ENCODE data around the gene MCU. TPM values are rescaled to one million over a fixed set of nuclear protein-coding genes. Genes with fewer than 3 reads are reported as not detected.

The MCU gene
- total RNA-seq, 2 donors from 2014 or later: 22.5 to 35.2 TPM

DNA sequence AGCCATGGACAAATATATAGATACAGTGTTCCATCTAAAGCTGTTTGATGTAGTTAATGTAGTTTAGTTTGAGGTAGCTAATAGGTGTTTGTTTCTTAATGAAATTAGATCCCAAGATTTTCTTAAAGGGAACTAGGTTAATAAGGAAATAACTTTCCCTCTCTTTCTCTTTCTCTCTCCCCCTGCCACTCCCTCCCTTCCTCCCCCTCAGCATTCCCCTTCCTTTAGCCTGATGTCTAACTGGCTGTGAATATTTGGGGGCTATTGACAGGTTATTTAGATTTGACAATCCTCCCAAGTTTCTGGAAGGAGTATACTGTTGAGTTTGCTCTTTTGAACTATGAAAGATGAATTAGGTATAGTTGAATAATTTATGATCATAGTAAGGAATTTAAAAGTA lies 136.4 kb downstream of the MCU start:
- ATAC-seq (no peak), DNase-seq (ENCODE audit: low spot score in 2 of 2) (no peak)
- H3K27ac Mint-ChIP-seq: no peak overlapping the region

DNA sequence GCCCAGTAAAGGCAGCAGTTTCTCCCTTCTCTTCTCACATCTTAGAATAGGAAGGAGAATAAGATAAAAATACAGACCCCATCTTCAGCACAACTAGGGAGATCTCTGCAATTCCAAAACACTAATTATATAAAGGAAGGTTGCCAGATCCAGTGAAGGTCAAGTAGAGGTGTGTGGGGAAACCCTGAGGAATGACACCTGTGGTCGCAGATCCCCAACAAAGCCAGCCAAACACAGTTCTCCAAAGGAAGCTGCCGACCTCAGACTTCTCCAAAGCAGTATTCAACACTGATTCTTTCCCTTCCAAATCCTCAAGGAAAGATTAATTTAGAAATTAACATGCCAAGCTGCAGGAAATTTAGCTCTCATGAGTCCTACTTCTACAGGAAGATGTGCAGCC lies 138.7 kb downstream of the MCU start:
- Mint-ChIP-seq H3K36me3 (no peaks in the 10 kb centered on the region), H3K27ac (no peak overlapping the region), H3K9me3 (no peaks in the 10 kb centered on the region)
- no peak for ATAC-seq
- no peak for DNase-seq (ENCODE audit: low spot score in 2 of 2)

More for the DNA sequence above, 136.4 kb downstream of the MCU start:
- Mint-ChIP-seq H3K36me3 (no peaks in the 10 kb centered on the region), H3K9me3 (no peaks in the 10 kb centered on the region)

DNA sequence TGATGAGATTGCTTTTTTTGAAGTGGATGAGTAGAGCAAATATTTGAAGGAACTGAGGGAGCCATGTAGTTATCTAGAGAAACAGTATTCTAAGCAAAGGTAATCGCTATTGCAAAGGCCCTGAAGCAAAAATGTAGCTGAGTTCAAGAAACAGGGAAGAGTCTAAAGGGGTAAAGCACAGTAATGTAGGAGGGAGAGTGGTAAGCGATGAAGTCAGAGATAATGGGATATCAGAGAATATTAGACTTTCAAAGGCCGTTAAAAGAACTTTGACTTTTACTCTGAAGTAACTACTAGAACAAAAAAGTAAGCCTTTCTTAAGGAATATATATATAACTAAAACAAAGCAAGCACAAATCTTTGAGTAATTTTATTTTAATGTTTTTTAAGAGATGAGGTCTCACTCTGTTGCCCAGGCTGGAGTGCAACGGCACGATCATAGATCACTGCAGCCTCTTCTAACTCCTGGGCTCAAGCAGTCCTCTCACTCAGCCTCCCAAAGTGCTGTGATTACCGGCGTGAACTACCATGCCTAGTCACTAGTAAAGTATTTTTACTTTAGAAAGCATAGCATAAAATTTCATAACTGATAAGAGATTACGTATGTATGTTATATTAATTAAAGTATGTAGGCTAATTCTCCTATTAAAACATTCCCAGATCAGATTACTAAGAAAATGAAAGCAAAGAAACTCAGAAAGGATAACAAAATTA lies 139.9 kb downstream of the MCU start:
- H3K36me3 Mint-ChIP-seq: no peaks in the 10 kb centered on the region
- no peak for DNase-seq (ENCODE audit: low spot score in 2 of 2)
- H3K9me3 Mint-ChIP-seq: no peaks in the 10 kb centered on the region
- no peak overlapping the region for H3K27ac Mint-ChIP-seq
- no peak for ATAC-seq

DNA sequence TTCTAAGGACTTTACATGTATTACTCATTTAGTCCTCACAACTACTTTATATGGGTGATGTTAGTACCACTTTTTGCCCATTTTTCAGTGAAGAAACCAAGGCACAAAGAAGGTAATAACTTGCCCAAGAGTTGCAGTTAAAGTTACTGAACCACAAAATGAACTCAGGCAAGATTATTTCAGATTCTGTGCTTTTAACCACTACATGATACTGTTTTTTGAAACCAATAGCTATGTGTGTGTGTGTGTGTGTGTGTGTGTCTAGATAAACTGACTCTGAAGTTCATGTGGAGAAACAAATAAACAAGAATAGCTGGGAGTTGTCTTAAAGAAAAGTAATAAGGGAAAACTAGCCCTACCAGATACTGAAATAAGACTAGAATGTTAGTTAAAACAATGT lies 140.8 kb downstream of the MCU start:
- Mint-ChIP-seq H3K36me3 (no peaks in the 10 kb centered on the region), H3K27ac (no peak overlapping the region), H3K9me3 (no peaks in the 10 kb centered on the region)
- DNase-seq (ENCODE audit: low spot score in 2 of 2) (no peak), ATAC-seq (no peak)

DNA sequence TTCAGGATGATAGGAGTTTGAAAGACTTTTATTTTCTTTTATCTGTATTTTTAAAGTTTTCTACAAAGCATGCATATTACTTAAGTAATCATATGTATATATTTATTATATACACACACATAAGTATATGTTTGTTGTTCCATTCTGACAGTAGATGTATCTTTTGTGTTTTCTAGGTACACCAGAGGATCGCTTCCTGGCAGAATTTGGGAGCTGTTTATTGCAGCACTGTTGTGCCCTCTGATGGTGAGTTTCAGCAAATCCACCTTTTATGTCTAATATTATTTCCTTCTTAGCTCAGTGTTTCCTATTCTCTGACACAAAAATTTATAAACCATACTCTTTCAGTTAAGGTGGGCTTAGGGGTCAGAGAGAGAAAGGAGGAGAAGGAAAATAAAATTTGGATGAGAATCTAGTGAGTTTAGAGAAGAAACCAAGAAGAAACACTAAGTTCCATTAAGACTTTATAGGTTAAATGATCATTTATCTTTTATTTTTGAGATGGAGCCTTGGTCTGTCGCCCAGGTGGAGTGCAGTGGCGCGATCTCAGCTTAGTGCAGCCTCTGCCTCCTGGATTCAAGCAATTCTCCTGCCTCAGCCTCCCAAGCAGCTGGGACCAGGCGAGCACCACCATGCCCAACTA lies 142.4 kb downstream of the MCU start:
- ATAC-seq (no peak), DNase-seq (ENCODE audit: low spot score in 2 of 2) (peak in 1 of 2 donors; percentile 16)
- H3K27ac Mint-ChIP-seq: no peak overlapping the region
- H3K9me3 Mint-ChIP-seq: no peaks in the 10 kb centered on the region
- no peaks in the 10 kb centered on the region for H3K36me3 Mint-ChIP-seq

DNA sequence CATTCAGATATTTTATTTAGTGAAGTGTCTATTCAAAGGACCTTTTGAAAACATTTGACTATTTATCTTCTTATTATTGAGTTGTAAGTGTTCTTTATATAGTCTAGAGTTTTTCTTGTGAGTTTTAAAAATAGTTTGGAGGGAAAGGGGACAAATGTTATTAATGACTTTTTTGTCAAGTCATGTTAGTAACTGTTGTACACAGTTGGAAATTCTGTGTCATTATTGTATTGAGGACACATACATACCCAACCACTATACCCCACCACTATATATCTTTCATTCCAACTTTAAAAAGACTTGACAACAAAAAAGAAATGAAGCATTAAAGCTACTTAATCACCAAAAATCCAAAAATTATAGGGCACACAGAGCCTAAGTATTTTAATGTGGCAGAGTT lies 148.4 kb downstream of the MCU start:
- Mint-ChIP-seq H3K9me3 (no peaks in the 10 kb centered on the region), H3K27ac (no peak overlapping the region), H3K36me3 (no peaks in the 10 kb centered on the region)
- ATAC-seq: no peak
- no peak for DNase-seq (ENCODE audit: low spot score in 2 of 2)

DNA sequence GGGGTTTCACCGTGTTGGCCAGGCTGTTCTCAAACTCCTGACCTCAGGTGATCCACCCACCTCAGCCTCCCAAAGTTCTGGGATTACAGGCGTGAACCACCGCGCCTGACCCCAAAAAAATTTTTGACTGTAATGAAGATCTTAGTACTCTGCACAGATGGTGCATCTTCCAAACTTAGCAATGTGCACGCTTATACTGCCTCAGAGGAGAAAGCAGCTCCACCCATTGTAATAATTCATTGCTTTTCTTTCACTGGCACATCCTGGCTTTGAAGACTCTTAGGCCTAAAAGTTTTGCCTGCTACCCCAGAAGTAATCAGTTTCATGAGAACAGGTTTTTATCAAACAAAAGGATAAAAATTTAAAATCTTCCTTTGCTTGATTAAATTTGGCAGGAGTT lies 149.5 kb downstream of the MCU start:
- ATAC-seq (no peak), DNase-seq (ENCODE audit: low spot score in 2 of 2) (no peak)
- Mint-ChIP-seq H3K9me3 (no peaks in the 10 kb centered on the region), H3K27ac (no peak overlapping the region), H3K36me3 (no peaks in the 10 kb centered on the region)

DNA sequence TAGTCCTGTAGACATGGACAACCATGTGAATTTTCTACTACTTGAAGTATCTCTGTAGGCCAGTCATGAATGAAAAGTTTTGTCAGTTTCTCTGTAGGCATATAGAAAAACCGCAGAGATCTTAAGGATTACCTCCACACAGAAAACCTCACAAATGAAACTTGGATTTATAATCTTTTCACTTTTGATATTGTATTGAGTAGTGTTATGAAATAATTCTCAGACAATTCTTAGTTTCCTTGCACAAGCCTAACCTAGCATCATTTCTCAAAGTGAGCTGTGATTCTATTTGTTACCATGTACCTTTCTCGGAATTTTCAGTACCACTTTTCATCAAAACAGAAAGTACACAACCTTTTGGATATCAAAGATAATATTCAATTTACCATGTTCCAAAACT lies 150.2 kb downstream of the MCU start:
- Mint-ChIP-seq H3K27ac (no peak overlapping the region), H3K36me3 (no peaks in the 10 kb centered on the region), H3K9me3 (no peaks in the 10 kb centered on the region)
- DNase-seq (ENCODE audit: low spot score in 2 of 2) (no peak), ATAC-seq (peak in 1 of 2 donors; percentile 42)

DNA sequence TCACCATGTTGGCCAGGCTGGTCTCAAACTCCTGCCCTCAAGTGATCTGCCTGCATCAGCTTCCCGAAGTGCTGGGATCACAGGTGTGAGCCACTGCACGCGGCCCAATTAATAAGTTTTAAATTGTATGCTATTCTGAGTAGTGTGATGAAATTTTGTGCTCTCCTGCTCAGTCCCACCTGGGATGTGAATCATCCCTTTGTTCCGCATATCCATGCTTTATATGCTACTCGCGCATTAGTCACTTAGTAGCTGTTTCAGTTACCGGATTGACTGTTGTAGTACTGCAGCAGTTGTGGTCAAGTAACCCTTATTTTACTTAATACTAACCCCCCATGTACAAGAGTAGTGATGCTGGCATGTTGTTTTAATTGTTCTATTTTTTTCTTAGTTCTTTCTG lies 154.3 kb downstream of the MCU start:
- ATAC-seq (peak; percentile 89 to 98), DNase-seq (ENCODE audit: low spot score in 2 of 2) (peak in 1 of 2 donors; percentile 6)
- Mint-ChIP-seq H3K9me3 (peaks cover 0 to 2% of the 10 kb centered on the region in 2 donors), H3K36me3 (peaks cover 0 to 4% of the 10 kb centered on the region in 2 donors), H3K27ac (no peak overlapping the region)

DNA sequence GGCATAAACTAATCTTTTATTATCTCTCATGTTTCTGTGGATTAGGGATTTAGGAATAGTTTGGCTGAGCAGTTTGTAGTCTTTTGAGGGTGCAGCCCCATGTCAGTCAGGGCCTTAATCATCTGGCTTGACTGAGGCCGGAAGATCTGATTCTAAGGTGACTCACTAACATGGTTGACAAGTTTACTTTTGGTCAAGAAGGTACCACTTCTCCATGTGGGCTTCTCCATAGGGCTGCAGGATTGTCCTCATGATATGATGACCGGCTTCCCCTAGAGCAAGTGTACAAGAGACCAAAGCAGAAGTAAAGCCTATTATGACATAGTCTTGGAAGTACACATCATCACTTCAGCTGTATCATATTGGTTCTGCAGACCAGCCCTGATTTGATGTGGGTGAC lies 155.7 kb downstream of the MCU start:
- peaks cover 0 to 6% of the 10 kb centered on the region in 2 donors for H3K9me3 Mint-ChIP-seq
- DNase-seq (ENCODE audit: low spot score in 2 of 2): no peak
- H3K36me3 Mint-ChIP-seq: peaks cover 0 to 4% of the 10 kb centered on the region in 2 donors
- no peak overlapping the region for H3K27ac Mint-ChIP-seq
- peak in 1 of 2 donors; percentile 50 for ATAC-seq

DNA sequence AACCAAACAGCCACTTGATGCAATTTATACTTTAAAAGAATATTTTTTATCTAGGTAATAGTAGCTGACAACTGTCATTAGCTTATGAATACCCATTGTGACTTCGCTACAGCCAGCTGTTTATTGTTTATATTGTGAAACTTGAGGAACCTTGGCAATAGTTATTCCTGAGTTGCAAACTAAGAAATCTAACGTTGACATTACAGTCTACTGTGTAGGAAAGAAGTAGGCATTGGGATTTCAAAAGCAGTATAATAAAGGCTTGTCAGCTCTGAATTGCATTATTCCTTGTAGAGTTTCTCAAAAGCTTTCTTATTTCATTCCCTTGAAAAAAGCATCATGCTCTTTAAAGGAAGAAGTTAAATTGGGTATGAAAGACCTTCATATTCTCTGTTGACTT lies 158.9 kb downstream of the MCU start:
- no peak overlapping the region for H3K27ac Mint-ChIP-seq

DNA sequence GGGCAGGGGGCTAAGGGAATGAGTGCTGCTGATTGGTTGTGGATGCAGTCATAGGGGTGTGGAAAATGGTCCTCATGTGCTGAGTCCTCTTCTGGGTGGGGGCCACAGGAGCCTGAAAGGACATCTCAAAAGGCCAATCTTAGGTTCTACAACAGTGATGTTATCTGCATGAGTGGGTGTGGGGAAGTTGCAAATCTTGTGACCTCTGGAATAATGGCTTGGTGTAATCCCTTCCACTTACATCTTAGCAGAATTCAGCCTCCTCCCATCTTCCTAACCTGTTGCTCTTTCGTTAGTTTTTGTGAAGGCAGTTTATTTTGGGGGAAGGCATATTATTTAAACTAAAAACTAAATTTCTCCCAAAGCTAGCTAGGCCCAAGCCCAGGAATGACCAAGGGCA lies 159.6 kb downstream of the MCU start:
- Mint-ChIP-seq H3K9me3 (peaks cover 0 to 6% of the 10 kb centered on the region in 2 donors), H3K36me3 (peaks cover 0 to 4% of the 10 kb centered on the region in 2 donors), H3K27ac (no peak overlapping the region)
- ATAC-seq: no peak
- no peak for DNase-seq (ENCODE audit: low spot score in 2 of 2)

More for the DNA sequence above, 158.9 kb downstream of the MCU start:
- peaks cover 0 to 6% of the 10 kb centered on the region in 2 donors for H3K9me3 Mint-ChIP-seq
- peaks cover 0 to 4% of the 10 kb centered on the region in 2 donors for H3K36me3 Mint-ChIP-seq
- ATAC-seq: no peak
- no peak for DNase-seq (ENCODE audit: low spot score in 2 of 2)

DNA sequence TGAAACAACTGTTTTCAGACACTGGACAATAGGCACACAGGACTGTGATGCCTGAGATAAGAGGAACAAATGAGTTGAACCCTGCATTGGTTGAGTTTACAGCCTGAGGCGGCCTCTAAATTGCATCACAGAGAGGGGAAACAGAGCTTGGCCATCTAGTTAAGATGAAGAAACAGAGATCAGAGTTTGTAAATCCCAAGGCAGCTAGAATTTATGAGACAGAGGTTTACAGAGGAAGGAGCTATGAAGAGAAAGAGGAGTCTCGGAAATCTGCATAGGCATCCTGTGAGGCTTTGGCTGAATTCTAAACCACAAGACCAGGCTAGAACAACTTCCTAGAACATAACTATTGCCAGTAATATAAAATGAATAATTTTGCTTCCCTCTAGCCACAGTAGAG lies 160.6 kb downstream of the MCU start:
- peaks cover 0 to 4% of the 10 kb centered on the region in 2 donors for H3K36me3 Mint-ChIP-seq
- DNase-seq (ENCODE audit: low spot score in 2 of 2) (no peak), ATAC-seq (no peak)
- no peak overlapping the region for H3K27ac Mint-ChIP-seq
- peaks cover 0 to 6% of the 10 kb centered on the region in 2 donors for H3K9me3 Mint-ChIP-seq

DNA sequence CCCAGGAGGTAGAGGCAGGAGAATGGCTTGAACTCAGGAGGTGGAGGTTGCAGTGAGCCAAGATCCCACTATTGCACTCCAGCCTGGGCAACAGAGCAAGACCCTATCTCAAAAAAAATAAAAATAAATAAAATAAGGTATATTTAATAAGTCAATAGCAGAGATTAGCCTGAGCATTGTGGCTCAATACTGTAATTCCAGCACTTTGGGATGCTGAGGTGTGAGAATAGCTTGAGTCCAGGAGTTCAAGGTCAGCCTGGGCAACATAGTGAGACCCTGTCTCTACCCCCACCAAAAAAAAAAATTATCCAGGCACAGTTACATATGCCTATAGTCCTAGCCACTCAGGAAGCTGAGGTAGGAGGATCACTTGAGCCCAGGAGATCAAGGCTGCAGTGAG lies 163.2 kb downstream of the MCU start:
- DNase-seq (ENCODE audit: low spot score in 2 of 2): no peak
- Mint-ChIP-seq H3K27ac (no peak overlapping the region), H3K36me3 (no peaks in the 10 kb centered on the region), H3K9me3 (peaks cover 0 to 6% of the 10 kb centered on the region in 2 donors)
- ATAC-seq: no peak

DNA sequence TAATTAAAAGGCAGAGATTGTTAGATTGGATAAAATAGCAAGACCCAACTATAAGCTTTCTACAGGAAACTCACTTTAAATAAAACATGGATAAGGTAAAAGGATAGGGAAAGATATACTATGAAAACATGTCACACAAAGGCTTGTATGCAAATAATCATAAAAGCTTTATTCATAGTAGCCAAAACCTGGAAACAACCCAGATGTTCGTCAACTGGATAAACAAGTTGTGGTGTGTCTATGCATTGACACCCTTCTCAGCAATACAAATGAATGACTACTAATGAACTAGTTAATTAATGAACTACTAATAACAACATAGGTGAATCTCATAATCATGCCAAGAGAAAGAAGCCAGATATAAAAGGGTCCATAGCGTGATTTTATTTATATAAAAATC lies 163.8 kb downstream of the MCU start:
- no peak overlapping the region for H3K27ac Mint-ChIP-seq
- no peaks in the 10 kb centered on the region for H3K36me3 Mint-ChIP-seq
- no peak for ATAC-seq
- H3K9me3 Mint-ChIP-seq: peaks cover 0 to 6% of the 10 kb centered on the region in 2 donors
- DNase-seq (ENCODE audit: low spot score in 2 of 2): no peak

DNA sequence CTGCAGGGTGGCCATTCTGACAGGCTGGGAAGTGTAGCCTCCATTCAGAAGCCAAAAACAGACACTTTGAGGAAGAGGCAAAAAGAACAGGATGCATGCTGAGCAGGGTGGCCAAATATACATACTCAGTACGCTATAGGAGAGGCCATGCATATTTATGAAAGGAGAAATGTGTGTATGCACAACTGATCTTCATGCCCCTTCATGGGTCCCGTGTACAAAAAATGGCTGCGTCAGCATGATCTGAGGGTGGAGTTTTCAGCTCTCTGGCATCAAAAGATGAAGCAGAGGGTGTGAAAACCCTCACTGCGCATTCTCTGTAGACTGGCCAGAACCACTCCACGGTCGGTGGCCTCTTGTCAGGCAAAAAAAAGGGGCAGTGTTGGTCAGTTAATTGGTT lies 166.1 kb downstream of the MCU start:
- DNase-seq (ENCODE audit: low spot score in 2 of 2) (no peak), ATAC-seq (no peak)
- no peak overlapping the region for H3K27ac Mint-ChIP-seq
- no peaks in the 10 kb centered on the region for H3K36me3 Mint-ChIP-seq
- H3K9me3 Mint-ChIP-seq: no peaks in the 10 kb centered on the region

DNA sequence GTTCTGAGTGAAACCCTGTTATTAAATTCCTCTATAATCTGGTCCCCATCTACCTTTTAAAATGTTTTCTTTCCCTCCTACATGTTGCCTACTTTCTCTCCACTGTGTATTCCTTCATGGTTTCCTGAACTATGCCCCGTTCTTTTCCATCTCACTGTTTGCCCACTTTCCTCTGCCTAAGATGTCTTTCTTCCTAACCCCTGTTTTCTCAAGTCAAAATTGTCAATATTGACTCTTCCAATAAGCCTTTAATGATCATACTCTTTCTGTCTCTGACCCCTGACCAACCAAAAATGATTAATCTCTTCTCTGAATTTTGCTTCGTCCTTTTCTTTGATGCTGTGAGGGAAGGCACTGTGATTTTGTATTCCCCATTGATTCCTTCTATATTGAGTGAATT lies 171.0 kb downstream of the MCU start:
- ATAC-seq (no peak), DNase-seq (ENCODE audit: low spot score in 2 of 2) (no peak)
- H3K9me3 Mint-ChIP-seq: no peaks in the 10 kb centered on the region
- no peak overlapping the region for H3K27ac Mint-ChIP-seq
- no peaks in the 10 kb centered on the region for H3K36me3 Mint-ChIP-seq

Data from activated naive CD4-positive, alpha-beta T cell treated with anti-CD3 and anti-CD28 coated beads, Interleukin-2, amount 50 U/mL, for 72 hours (primary cell).